ES-I3 (cell line): Measurements from ENCODE around the gene ANKRD60.

Source experiments
- H3K36me3 ChIP-seq: 2 replicates; pipeline ENCODE4 v1.6.1; 2013; ENCODE audit warnings: mild to moderate bottlenecking, low read length, control low read depth, moderate library complexity; ENCODE audit not compliant: insufficient read depth
- H3K4me1 ChIP-seq: 2 replicates; pipeline ENCODE4 v1.6.1; 2013; ENCODE audit warnings: mild to moderate bottlenecking, control low read depth, low read length; ENCODE audit not compliant: insufficient read depth
- H3K9ac ChIP-seq: 2 replicates; pipeline ENCODE4 v1.6.1; 2013; ENCODE audit warnings: low read depth, mild to moderate bottlenecking, low read length, moderate library complexity
- H3K9me3 ChIP-seq: 2 replicates; pipeline ENCODE4 v1.6.1; 2013; ENCODE audit warnings: mild to moderate bottlenecking, low read length, moderate library complexity; ENCODE audit not compliant: control insufficient read depth, insufficient read depth

Gene ANKRD60

DNA sequence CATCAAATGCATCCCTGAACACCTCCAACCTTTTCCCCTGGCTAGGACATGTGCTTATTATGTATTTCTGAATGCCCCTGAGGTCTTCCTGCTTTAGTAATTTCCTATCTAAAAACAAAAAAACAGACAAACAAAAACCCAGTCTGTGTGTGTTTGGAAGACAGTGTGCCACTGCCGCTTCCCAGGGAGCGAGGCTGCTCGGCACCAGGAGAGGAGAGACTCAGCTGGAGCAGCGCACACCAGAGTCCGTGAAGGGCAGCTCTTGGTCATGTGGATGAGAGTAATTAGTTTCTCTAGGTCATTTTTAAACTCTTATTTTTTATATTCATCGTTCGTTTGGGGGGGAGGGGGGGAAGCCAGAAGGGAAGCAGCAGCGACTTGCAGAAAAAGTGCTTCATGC lies 10.0 kb upstream of the ANKRD60 start:
- Histone ChIP-seq H3K9me3 (no peaks in the 10 kb centered on the region), H3K9ac (no peak overlapping the region), H3K36me3 (peaks cover 5% of the 10 kb centered on the region), H3K4me1 (no peaks in the 10 kb centered on the region)

DNA sequence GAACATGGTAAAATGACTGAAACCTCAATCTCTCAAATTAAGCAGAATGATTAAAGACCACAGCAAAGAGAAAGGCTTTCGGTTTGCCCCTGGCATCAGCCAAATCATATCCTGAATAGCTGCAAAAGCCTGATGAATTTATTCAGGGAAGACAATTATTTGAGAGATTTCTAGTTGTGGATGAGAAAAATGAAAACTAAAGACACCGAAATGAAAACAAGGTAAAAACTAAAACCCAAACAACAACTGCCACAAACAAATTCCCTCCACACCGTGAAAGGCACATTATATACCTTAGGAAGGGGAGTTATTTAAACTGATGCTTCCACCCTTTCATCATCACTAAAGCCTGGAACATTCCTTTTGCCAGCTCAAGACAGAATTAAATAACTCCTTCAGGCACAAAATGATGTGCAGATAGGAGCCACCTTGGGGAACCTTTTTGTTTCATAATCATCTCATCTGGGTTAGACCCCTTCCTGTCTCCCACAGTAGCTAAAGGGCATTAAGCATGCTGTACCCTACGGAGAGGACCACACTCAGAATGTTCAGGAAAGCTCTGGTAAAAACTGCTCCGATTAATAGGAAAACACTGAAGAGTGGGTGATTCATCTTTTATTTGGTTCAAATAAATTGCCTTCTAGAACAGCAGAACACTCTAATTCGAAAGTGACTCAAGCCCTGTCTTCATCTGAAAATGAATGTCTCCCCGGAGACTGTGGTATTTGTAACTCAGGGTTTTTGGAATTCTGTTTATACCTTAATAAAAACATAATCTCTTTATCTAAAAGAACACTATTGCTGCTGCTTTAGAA lies 9.1 kb upstream of the ANKRD60 start:
- Histone ChIP-seq H3K36me3 (no peaks in the 10 kb centered on the region), H3K9ac (no peak overlapping the region), H3K4me1 (no peaks in the 10 kb centered on the region), H3K9me3 (no peaks in the 10 kb centered on the region)

DNA sequence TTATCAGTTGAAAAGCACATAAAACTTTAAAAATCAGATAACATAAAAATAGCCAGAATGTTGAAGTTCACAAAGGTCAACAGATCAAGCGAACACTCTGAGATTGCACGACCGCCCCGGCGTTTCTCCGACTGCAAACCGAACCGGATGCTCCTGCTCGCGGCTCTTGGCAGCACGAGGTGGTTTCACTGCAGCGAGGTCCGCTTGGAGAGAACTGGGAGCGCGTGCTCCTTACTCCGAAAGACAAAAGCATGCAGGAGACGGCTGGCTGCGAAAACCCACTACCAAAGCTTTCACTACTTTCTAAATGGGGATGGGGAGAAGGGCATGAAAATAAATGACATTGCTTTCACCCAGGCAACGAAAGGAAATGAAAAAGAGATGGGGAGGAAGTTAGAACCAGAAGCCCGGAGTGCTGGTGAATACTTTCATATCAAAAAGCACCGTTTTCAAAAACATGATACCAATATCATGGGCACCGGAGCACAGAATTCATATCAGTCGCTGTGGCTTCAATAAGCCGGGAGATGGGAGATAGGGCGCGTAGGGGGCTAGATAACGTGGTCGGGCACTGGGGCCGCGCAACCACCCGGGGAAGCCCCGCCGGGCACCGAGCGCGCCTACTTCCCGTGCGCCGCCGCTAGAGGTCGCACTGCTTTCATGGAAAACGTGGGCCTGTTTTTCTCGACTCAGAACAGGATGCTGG lies 8.3 kb upstream of the ANKRD60 start:
- Histone ChIP-seq H3K9me3 (no peaks in the 10 kb centered on the region), H3K4me1 (no peaks in the 10 kb centered on the region), H3K9ac (peak overlapping the region; percentile 63; the same call in 1 of the 2 replicates), H3K36me3 (no peaks in the 10 kb centered on the region)

DNA sequence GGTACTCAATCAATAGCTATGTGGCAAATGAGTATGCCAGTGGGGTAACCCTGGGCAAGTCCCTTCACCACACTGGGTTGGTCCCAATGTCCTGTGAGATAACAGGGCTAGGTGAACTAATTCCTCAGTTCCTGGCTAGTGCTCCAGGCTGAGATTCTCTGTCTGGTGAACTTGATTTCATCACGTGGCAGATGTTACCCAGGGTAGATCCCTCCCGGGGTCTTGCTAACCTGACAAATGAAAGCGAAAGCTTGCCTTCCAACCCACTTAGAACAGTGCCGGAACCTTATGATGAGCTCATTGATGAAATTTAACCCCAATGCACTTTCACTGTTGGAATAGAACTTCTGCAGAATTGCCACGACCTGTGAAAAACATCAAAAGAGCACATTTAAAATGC lies 6.6 kb upstream of the ANKRD60 start:
- no peaks in the 10 kb centered on the region for H3K36me3 ChIP-seq
- no peaks in the 10 kb centered on the region for H3K4me1 ChIP-seq
- no peak overlapping the region for H3K9ac ChIP-seq
- H3K9me3 ChIP-seq, result no peaks in the 10 kb centered on the region

DNA sequence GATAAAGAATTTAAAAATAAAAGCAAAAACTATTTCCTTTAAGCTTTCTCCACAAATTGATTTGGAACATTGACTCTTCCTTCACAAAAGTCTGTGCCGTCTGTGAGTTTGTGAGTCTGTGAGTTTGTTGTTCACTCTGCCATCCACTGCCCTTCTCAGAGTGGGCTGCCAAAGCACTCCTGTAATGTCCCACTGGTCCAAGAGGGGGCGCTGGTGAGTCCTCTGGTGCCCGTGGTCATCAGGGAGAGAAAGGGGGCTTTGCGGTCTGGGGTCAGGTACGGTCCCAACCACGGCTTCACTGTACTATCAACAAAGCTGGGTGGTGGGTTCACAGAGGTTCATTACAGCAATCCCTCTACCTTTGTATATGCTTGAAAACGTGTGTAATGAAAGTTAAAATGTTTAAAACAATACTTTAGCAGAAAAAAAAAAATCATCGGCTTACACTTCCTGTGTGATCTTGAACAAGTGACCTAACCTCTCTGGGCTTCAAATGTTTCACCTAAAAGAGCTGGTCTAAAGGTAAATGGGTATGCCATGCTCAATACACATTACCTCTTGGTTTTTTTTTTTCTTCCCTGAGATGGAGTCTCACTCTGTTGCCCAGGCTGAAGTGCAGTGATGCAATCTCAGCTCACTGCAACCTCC lies 5.6 kb upstream of the ANKRD60 start:
- Histone ChIP-seq H3K9me3 (no peaks in the 10 kb centered on the region), H3K9ac (no peak overlapping the region), H3K36me3 (no peaks in the 10 kb centered on the region), H3K4me1 (no peaks in the 10 kb centered on the region)

DNA sequence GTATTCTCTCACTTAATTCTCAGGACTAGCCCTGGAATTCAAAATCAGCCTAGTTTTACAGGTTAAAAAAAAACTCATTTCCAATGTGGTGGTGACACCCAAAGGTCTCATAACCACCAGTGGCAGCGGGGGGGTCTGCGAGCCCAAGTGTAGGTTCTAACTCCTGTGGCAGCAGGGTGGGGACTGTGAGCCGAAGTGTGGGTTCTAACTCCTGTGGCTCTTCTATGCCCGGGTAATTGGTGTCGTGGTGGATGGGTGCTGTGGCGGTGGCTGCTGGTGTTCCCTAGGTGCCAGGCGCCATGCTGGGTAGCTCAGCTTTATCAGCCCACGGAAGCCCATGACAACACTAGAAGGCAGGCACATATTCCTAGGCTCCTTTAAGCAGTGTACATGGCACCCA lies 4.9 kb upstream of the ANKRD60 start:
- H3K36me3 ChIP-seq, result no peaks in the 10 kb centered on the region
- no peaks in the 10 kb centered on the region for H3K9me3 ChIP-seq

DNA sequence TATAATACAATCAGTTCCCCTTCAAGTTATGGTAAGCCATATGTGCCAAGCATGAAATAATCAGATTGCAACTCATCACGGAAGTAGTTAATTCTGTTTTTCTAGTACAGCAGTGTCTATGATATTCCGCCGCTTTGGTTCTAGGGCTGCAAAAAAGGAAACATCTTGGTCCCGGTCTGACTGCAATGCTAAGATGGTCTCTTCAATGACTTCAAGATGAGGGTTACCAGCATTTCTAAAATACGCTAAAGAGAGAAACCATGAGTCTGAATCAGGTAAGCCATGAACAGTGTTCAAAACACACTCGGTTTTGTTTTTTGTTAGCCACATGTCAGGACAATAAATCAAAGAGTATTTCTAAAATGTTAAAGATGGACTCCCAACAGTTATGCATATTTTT lies 3.2 kb upstream of the ANKRD60 start:
- no peaks in the 10 kb centered on the region for H3K9me3 ChIP-seq
- no peaks in the 10 kb centered on the region for H3K36me3 ChIP-seq
- no peaks in the 10 kb centered on the region for H3K4me1 ChIP-seq
- no peak overlapping the region for H3K9ac ChIP-seq

More for the DNA sequence above, 4.9 kb upstream of the ANKRD60 start:
- H3K4me1 ChIP-seq, result no peaks in the 10 kb centered on the region
- H3K9ac ChIP-seq, result no peak overlapping the region

DNA sequence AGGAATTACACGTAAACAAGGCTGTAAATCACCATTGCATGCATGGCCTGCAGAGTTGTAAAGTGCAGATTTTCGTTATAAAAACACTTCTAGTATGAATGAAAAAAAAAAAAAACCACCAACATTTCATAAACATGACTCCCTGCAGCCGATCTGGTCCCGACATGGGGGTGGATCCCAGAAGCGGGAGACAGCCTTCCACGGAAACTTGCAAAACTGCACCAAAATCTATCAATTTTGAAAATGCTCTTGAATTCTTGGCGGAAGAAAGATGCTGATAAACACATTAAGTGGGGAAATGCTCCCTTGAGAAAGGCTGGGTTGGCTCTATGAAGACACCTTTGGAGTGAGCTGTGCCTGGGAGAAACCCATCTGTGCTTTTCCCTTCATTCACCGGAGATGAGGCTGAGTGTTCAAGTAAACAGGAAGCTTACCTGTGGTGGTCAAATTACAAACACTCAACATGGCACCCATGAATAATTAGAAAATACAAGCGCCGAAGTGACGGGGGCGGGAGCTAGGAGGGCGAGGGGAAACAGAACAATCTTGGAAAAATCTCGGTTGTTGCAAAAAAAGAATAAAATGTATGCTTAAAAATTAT lies 845 bp upstream of the ANKRD60 start:
- Histone ChIP-seq H3K9ac (peak overlapping the region; percentile 64), H3K9me3 (no peaks in the 10 kb centered on the region), H3K4me1 (no peaks in the 10 kb centered on the region), H3K36me3 (no peaks in the 10 kb centered on the region)

DNA sequence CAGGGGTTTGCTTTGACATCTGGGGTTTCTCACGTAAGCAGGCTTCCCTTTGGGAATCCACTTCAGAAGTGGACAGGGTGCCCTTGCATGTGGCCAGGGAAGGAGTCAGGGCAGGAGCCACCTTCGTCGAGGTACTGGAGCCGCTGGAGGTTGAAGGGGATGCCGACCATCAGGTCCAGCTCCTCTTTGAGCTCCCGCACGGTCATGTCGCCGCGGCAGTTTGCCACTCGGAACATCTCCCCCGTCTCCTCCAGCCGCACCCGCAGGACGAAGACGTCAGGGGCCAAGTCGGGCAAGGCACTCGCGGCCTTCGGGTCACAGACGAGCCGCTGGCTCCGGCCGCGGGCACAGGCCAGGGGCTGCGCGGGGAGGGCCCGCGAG lies 360 bp downstream of the ANKRD60 start:
- Histone ChIP-seq H3K36me3 (no peaks in the 10 kb centered on the region), H3K4me1 (no peaks in the 10 kb centered on the region), H3K9me3 (no peaks in the 10 kb centered on the region), H3K9ac (peak overlapping the region; percentile 44; the same call in 1 of the 2 replicates)

DNA sequence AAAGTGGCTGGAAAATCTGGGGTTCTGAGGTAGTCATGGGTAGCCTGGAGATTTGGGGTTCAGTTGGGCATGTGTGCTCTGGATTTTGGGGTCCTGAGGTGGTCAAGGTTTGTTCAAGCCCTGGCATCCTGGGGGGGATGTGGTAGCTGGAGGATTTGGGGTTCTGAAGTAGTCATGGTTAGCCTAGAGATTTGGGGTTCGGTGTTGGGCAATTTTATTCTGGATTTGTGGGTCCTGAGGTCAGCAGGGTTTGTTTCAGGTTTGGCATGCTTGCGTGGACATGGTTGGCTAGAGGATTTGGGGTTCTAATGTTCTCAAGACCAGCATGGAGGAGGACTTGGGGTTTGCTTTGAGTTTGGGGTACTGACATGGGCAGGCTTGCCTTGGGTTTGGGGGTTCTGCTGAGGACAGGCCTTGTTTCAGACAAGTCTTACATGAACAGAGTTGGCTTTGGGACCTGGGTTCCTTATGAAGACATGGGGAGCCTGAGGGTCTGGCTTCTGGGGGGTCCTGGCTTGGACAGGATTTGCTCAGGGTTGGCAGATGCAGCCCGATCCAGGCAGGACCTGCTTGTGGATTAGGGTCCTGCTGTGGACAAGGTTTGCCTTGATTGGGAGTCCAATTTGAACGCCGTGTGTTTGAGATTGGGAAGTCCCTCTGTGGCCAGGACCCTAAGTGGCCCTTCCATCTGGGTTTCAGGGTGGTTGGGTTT lies 906 bp downstream of the ANKRD60 start:
- H3K4me1 ChIP-seq, result no peaks in the 10 kb centered on the region
- H3K9me3 ChIP-seq, result no peaks in the 10 kb centered on the region
- H3K9ac ChIP-seq, result peak overlapping the region; percentile 44; the same call in 1 of the 2 replicates
- no peaks in the 10 kb centered on the region for H3K36me3 ChIP-seq

DNA sequence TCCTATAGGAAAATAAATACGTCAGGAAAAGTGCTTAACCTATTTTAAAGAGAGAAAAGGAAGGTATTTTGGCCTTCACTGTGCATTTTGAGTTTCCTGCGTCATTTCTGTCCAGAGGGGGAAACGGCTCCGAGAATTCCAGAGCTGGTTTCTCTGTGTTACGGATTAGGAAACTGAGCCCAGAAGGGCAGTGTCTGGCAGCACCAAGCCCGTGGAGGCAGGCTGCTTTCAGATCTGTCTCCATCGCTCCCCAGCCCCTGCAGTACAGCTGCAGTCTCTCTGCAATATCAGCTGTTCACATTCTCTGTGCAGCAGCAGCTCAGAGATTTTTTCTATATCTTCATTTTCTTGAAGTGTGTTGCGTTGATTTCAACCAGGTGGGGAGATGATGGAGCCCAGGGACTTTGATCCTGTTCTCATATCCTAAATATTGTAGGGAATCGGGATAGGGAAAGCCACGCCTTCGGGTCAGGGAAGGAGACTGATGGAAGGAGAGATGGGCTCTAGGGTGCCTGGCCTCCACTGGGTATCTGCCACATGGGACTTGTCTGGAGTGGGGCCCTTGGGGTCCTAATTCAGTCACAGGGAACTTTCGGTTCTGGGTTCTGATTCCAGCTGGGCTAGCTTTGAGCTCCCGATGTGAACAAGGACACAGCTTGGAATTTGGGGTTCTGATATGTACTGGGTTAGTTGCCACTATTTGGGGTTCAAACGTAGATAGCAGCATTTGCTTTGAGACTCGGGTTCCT lies 2.8 kb downstream of the ANKRD60 start:
- Histone ChIP-seq H3K36me3 (no peaks in the 10 kb centered on the region), H3K9ac (no peak overlapping the region)

DNA sequence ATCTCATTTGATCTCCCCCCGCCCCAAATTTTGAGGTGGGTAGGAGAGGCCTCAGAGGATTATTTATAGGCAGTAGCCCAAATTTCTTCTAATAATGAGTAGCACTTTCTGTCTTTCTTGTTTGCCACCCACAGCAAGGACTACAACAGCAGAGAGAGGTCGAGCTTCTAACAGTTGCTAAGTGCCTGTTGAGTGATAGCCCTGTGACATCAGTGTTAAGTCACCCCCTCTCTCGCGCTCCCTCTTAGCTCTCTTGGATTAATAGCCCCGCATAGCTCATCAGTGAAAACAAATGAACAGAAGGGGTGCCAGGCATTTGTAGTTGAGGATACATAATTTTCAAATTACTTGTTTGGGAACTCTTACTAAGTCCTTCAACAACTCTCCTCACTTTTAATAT lies 3.5 kb downstream of the ANKRD60 start:
- Histone ChIP-seq H3K9ac (no peak overlapping the region), H3K36me3 (no peaks in the 10 kb centered on the region), H3K4me1 (no peaks in the 10 kb centered on the region), H3K9me3 (no peaks in the 10 kb centered on the region)

More for the DNA sequence above, 2.8 kb downstream of the ANKRD60 start:
- H3K9me3 ChIP-seq, result no peaks in the 10 kb centered on the region
- no peaks in the 10 kb centered on the region for H3K4me1 ChIP-seq

DNA sequence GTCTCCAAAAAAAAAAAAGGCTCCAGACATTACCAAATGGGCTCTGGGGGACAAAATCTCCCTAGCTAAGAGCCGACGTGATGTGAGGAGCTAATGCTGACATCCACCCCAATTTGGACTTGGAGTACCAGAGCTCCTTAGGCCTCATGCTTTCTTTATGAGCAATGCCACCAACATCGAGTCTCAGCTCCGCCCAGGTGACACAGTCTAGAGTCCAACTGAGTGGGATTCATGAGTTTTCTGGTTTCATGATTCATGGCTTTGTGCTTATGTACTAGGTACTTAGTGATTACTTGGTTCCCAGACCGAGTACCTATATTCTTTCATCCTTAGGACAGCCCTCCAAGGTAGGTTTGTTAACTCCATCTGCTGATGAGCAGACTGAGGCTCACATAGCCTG lies 4.4 kb downstream of the ANKRD60 start:
- Histone ChIP-seq H3K9me3 (0 out of 2 replicates have a peak, but pooled peaks cover 4% of the 10 kb centered on the region), H3K4me1 (no peaks in the 10 kb centered on the region), H3K36me3 (no peaks in the 10 kb centered on the region), H3K9ac (no peak overlapping the region)
